NCI-H1930 (cell line): ENCODE results near the gene COL24A1.
"Not testable (repeated sequence)": the region's sequence is repeated elsewhere in the genome, so short reads cannot be mapped to it uniquely, and the experiment has no call there.

Experiments used
- DNase-seq, 2 experiments: peaks; one replicate each; lab custom pipeline; 2025; lab: John Stamatoyannopoulos, UW

The COL24A1 gene

DNA sequence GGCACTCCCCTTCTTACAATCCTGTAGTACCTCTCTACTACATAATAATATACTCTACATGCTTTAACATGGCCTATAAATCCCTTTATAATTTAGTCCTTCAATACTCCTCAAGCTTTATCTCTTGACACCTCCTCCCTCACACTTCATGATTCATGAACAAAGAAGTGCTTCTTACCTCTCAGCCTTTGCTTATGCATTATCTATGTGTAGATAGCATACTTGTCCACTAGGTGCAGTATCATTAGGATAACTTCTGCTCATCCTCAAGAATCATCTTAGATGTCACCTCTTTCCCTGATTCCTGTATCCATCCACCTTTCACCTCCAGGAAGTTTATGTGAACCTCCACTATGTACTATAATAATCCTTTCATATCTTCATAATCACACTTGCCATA, 74.4 kb downstream of the COL24A1 start:
- no peak for DNase-seq

DNA sequence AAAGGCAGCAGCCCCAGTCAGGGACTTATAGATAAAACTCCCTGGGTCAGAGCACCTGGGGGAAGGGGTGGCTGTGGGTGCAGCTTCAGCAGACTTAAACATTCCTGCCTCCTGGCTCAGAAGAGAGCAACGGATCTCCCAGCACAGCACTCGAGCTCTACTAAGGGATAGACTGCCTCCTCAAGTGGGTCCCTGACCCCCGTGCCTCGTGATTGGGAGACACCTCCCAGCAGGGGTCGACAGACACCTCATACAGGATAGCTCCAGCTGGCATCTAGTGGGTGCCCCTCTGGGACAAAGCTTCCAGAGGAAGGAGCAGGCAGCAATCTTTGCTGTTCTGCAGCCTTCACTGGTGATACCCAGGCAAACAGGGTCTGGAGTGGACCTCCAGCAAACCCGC, 84.1 kb downstream of the COL24A1 start:
- not testable (repeated sequence) for DNase-seq

DNA sequence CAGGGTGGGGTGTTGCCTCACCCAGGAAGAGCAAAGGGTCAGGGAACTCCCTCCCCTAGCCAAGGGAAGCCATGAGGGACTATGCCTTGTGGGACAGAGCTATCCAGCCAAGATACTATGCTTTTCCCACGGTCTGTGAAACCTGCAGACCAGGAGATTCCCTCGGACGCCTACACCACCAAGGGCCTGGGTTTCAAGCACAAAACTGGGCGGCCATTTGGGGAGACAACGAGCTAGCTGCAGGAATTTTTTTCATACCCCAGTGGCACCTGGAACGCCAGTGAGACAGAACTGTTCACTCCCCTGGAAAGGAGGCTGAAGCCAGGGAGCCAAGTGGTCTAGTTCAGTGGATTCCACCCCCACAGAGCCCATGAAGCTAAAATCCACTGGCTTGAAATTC, 84.7 kb downstream of the COL24A1 start:
- DNase-seq = not testable (repeated sequence)

DNA sequence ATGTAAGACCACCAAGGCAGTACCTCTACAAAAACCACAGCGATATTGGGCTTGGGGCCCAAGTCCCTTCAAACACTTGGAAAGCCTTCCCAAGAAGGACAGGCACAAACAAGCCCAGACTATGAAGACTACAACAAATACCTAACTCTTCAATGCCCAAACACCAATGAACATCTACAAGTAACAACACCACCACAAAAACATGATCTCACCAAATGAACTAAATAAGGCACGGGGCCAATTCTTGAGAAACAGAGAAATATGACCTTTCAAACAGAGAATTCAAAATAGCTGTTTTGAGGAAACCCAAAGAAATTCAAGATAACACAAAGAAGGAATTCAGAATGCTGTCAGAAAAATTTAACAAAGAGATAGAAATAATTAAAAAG, 86.8 kb downstream of the COL24A1 start:
- no peak for DNase-seq

DNA sequence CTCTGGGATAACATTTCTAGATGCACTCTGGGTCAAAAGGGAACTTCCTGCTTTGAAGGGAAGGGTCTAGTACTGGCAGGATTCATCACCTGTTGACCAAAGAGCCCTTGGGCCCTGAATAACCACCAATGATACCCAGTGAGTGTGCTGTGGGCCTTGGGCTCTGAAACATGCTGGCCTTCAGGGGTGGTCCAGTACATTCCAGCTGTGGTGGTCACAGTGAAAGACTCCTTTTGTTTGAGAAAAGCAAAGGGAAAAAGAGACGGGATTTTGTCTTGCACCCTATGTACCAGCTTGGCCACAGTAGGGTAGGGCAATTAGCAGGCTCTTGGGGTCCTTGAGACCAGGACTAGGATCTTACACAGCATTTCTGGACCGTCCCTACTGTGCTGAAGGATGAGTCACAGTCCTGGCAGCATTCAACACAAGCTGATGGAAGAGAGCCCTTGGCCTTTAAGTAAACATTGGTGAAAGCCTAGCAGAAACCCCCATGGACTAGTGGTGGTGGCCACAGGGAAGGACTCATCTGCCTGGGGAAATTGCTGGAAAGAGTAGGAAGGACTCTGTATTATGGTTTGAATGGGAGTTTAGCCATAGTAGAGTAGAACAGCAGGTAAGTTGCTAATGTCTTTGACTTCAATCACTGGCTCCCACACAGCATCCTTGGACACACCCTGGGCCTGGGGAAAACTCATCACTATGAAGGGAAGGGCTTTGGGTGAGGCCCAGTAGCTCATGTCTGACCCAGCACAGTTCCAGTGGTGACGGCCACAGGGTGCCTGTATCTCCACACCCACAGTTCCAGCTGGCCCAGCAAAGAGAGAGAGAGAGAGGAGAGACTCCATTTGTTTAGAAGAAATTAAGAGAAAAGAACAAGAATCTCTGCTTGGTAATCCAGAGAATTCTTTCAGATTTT, 87.5 kb downstream of the COL24A1 start:
- no peak for DNase-seq

DNA sequence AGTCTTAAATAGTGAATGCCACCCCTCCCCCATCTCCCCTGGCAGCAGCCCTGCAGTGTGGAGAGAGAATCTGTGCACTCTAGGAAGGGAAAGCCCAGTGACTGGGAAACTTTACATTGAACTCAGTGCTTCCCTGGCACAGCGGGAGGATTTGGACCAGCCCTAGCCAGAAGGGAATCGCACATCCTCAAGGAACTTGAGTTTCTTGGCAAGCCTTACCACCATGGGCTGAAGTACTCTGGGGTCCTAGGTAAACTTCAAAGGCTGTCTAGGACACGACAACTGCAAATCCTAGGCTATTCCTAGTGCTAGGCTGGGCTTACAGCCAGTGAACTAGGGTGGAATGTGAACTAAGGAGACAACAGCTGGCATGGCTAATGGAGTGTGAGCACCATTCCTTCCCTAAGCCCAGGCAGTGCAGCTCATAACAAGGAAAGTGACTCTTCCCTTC, 88.3 kb downstream of the COL24A1 start:
- DNase-seq = no peak

DNA sequence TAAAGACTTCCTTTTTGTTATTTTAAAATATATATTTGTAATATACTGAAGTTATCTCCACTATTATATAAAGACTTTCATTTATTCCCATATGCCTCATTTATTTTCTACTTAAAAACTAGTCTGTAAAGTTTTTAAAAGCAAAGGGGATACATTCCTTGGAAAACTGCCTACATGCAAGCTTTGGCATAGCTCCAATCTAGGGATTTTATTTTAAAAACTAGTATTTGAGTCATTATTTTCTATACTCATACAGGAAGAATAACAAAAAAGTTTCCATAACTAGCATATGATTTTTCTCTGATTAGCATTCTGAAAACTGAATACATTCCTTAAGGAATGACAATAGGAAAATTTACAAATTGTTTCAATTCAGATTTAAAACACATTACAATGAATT, 88.9 kb downstream of the COL24A1 start:
- no peak for DNase-seq

DNA sequence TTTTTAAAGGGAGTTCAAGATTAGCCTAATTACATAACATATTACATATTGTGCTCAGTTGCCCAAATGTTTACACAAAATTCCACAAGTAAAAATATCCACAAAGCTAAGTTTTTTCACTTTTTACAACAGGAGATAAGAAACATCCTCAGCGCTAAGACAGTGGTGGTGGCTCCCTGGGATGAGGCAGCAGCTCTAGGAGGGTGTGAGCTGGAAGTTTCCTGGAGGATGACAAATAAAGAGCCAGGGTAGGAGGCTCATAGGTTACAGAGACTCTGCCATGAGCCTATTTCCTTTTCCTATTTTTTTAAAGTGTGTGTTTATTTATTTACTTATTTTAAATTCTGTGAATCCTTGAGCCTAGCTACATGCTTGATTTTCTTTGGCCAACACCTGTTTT, 91.7 kb downstream of the COL24A1 start:
- DNase-seq = no peak

DNA sequence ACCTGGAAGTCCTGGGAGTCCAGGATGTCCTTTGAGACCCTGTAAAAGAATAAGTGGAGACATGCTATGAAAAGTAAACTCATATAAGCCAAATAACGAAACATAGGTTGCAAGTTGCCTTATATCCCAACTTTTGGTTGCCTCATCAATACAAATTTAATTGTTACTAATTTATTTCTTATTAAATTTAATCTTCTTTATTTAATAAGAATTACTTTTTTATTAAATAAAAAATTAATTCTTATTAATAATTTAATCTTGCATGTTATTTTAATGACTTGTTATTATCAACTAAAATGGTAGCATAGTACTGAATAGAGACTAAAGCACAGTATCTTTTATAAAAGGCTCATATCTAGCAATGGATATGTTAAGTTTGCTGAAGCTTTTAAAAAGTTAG, 92.9 kb downstream of the COL24A1 start:
- DNase-seq = no peak

DNA sequence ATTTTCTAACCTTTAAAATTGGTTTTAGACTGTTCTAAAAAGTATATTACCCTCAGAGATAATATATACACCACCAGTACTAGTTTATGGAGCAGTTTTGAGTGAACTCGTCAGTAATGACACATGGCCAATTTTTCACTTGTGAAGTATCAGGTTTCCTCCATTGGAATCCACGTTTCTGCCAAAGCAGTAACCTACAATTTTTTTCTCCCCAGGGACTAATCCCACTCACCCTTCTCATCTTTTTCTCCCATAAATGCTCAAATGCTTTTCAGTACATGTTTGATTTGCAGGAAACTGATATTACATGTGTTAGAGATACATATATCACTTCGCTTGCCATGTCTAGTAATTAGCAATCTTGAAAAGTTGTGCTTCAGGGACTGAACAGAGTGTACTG, 94.1 kb downstream of the COL24A1 start:
- no peak for DNase-seq

DNA sequence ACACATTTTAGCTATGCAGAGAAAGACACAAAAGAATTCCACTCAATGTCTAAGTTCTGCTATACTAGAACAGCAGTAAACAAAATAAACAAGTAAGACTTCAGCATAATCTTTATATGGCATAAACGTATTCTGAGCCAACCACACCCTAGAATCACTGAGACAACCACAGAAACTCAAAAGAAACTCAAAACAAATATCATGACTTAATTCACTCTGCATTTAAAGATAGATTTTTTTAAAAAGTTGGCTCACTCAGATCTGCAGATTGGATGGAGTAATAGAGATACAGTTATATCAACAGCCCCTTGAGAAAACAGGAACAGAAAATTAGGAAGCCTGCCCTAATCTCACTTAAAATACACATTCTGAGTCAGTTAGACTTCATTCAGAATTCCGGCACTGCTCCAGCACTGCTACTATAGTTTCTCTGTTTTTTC, 95.0 kb downstream of the COL24A1 start:
- no peak for DNase-seq

DNA sequence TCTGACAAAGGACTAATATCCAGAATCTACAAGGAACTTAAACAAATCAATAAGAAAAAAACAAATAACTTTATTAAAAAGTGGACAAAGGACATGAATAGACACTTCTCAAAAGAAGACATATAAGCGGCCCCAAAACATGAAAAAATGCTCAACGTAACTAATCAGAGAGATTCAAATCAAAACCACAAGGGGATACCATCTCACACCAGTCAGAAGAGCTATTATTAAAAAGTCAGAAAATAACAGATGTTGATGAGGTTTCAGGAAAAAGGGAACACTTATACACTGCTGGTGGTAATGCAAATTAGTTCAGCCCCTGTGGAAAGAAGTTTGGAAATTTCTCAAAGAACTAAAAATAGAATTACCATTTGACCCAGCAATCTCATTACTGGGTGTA, 102.2 kb downstream of the COL24A1 start:
- no peak for DNase-seq

DNA sequence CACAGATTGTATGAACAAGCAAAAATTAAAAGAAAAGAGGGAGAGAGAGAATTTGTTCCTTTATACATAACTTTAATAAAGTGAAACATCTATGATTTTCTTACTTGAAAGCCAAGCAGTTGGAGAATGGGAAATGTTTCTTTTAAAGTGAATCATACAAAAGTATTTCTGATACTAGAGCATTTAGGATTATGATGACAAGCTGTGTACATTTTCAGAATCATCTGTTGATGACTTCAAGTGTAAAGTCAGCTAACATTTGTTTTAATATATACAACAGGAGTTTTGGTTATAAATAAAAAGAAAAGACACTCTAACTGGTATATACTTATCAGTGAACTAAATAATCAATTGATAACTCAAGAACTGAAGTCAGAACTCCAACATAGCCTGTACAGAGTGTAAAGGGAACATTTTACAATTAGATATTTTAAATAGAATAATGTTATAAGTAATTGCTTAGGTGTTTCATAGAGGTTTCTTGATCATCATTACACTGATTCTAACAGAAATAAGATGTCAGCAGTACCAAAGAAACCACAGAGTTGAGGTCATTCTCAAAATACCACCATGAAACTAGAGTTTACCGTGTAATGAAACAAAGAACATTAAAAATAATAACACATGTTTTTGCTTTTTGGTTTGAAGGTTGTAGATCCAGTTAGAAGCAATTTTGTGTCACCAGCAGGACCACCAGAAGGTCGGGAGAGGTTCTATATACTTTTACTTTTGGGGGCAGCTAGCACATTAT, 103.4 kb downstream of the COL24A1 start:
- no peak for DNase-seq

DNA sequence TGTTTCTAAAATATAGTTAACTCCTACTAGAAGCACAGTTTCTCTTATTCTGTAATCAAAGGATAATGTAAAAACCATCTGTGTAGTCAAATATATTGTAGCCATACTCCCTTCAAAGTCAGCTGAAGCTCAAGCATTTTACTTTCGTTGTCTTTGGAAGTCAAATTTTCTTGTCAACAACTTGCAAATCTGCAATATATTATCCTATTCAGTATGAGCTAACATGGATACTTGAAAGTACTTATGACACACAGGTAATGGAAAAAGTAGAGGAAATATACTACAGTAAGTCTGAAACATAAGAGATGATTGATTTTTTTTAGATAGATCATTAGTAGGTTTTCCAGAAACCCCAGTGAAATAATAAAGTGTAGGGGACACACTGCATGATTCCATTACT, 121.5 kb downstream of the COL24A1 start:
- DNase-seq = no peak

DNA sequence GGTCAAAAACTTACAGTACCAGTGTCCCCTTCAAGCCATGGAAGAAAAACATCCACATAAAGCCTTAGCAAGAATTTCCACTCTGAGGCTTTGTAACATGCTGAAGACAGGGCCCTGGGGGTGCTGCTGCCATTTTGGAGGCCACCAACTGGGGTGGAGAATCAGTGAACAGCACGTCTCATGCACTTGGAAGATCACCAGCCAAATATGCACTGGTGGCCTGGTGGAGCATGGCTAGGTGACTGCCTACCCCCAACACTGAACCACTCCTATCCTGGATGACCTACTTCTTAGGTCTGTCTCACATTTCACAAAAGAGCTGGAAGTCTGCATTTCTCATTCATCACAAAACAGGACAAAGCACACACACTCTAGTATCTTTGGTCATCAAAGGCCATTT, 126.4 kb downstream of the COL24A1 start:
- DNase-seq = no peak

DNA sequence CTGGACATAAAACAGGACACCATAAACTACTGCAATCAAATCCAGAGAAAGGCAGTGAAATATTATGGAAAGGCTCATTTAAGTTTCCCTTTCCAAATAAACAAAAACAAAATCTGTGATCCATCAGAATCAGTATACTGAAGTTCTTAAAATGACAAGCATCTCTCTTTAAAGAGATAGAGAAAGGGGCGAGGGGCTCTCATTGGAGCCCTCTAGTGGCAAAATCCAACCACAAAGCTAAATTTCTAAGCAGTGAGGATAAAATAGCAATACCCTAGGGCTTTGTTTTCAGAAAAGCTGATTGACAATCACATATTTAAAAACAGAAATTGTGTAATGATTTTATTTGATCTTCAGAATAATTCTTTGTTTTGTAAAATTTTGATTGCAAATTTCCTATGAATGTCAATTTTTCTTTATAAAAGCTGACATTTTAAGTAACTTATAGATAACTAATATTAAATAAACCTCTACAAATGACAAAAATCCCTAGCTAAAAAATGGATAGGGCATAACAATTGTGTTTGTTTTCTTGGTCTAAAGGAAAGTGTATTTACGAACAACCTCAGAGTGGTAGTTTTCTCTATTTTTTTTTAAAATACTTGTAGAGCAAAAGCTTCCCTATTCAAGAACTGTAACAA, 138.2 kb downstream of the COL24A1 start:
- DNase-seq = peak in 1 of 2 experiments; percentile 4

DNA sequence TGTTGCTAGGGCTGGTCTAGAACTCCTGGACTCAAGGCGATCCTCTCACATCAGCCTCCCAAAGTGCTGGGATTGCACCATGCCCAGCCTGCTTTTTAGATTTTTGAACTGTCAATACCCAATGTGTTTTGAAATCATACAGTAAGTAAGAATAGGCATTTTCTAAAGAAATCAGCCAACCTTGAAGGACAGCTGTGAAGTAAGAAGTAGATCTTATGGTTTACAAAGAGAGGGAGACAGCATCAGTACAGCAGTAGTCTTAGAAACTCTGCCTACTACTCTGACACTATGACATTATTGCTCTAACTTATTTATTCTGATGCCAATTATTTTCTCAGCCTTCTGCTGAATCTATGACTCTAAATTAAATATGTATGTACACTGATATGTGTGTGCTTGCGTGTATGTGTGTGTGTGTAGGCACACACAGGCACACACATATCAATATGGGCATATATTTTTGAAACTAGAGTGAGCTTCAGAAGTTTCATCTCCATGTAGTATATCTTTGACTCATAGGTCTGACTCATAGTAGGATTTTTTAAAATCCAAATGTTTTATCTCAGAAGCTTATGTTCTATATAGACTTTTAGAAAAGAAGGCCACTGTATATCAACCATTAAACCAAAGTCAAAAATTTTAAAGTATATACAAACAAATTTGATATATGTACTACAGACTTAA, 140.4 kb downstream of the COL24A1 start:
- no peak for DNase-seq

DNA sequence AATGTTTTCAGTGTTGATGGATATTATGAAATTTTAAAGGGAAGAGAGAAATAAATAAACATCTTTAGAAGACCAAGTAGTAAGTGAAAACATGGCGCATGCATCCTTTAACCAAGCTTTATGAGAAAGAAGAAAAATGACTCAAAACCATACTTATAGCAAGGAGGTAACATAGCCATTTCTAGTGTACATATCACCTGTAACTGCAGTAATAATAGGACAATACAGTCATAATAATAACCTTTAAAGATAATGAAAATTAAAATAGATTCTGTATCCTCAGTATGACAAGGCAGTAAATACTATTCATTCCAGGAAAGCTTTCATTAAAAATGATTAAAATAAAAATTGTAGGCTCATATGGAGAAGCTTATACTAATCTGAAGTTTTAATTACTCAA, 141.2 kb downstream of the COL24A1 start:
- no peak for DNase-seq

DNA sequence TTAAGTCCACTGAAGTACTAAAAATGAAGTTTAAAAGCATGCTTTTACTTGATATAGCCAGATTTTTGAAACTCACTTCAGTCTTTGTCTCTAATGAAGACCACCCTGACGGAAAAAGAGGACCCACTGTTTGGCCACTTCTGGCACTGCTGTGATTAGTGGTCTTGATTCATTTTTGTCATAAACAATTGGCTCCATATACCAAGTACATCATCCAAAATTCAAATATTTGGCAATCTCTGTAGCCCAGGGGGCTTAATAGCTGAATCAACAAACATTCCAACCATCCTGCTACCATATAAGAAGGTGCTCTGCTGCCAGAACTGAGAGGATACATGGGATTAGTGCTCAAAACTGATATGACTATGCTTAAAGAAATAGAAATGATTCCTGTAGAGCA, 156.0 kb downstream of the COL24A1 start:
- no peak for DNase-seq

DNA sequence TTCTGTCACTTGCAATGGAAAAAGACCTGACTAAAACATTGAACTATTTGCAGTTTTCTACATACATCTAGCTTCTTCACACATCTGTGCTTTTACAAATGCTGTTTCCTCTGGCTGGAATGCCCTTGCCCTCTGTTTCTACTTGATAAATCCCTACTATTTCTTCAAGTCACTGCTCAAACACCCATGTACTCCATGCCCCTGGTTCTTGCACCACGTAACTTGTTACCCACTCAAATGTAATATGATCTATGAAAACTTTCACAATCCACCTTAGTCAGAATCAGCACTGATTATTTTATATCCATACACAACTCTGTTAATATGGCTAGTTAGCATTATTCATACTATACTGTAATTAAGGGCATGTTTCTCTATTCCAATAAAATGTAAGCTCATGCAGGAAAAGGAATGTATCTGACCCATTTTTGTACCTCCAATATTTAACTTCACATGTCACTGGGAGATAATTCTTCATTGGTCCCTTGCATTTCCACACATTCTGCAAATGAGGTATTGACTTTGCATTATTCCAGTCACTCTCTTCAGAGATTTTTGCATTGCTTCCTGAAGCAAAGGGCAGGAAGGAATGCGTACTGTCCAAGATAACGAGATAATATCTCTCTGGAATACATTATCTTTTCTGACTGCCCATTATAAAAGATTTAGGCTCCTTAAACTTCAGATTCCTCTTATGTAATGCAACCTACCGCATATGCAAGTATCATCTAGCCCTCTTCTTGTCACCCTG, 158.3 kb downstream of the COL24A1 start:
- DNase-seq = no peak

DNA sequence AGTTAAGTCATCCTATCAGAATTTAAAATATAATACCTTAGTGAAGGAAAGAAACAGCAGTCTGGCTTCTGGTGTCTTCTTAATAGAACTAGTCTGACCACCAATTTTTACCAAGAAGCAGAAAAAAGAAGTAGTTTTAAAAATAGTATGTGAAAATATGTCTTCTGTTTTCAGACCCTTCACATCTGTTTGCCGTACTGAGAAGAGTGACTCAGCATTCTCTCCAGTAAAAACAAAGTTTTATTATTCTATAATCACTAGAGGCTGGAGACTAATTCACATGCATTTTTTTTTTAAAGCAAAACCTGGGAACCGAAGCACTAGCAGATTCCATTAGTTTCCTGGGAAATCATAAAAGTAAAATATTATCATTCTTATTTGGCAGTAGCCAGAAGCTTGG, 163.8 kb downstream of the COL24A1 start:
- DNase-seq = no peak
